ENCODE measurements around the gene PLEKHG5. TPM values are rescaled to one million over a fixed set of nuclear protein-coding genes. Genes with fewer than 3 reads are reported as not detected.
A peak's percentile ranks its signal among the peaks of the same experiment; 100 is the strongest.

Gene PLEKHG5
- total RNA-seq, 4 donors from 2014 or later: 5.8 to 12.0 (median 8.4) TPM

- Histone ChIP-seq H3K9me3 (no peaks in the 10 kb centered on the region), H3K4me3 (replicated peaks in 1 of 3) (no peak overlapping the region), H3K36me3 (no peaks in the 10 kb centered on the region), H3K27me3 (peaks cover 3% of the 10 kb centered on the region), H3K27ac (no peak overlapping the region), H3K4me1 (peaks cover 0 to 16% of the 10 kb centered on the region in 2 donors)
- no peak for TF ChIP-seq POLR2A (IDR thresholded peaks at IDR 0.05)
- no peak for TF ChIP-seq CTCF (IDR thresholded peaks at IDR 0.05)
- WGBS, 2 donors: 62 to 70% methylated on average over 11 to 14 of the region's 14 CpGs
- DNase-seq: peak; percentile 49 to 66
- intact Hi-C loops (cut with DNase I): no loop called here
Measured at GRCh38 chr1:6483017-6483760, 8.3 kb downstream of the PLEKHG5 start.

- no peak for DNase-seq
- Histone ChIP-seq H3K27me3 (peaks cover 3% of the 10 kb centered on the region), H3K9me3 (no peaks in the 10 kb centered on the region), H3K4me1 (peaks cover 0 to 16% of the 10 kb centered on the region in 2 donors), H3K4me3 (replicated peaks in 1 of 3) (no peak overlapping the region), H3K36me3 (no peaks in the 10 kb centered on the region), H3K27ac (no peak overlapping the region)
- 93 to 95% methylated on average over 5 of the region's 5 CpGs for WGBS, 2 donors
- intact Hi-C loops (cut with DNase I): no loop called here
- TF ChIP-seq CTCF (IDR thresholded peaks at IDR 0.05): no peak
- no peak for TF ChIP-seq POLR2A (IDR thresholded peaks at IDR 0.05)
Measured at GRCh38 chr1:6481820-6482219, 9.6 kb downstream of the PLEKHG5 start.

GRCh38 chr1:6477039-6477820, 14.2 kb downstream of the PLEKHG5 start:
- no peak for TF ChIP-seq CTCF (IDR thresholded peaks at IDR 0.05)
- no peak for TF ChIP-seq POLR2A (IDR thresholded peaks at IDR 0.05)
- intact Hi-C loops (cut with DNase I): no loop called here
- WGBS, 2 donors: 90 to 91% methylated on average over 22 to 24 of the region's 24 CpGs
- H3K27ac ChIP-seq: no peak overlapping the region
- DNase-seq: no peak
- H3K9me3 ChIP-seq: no peaks in the 10 kb centered on the region
- H3K27me3 ChIP-seq: no peaks in the 10 kb centered on the region
- H3K36me3 ChIP-seq: peaks cover 0 to 4% of the 10 kb centered on the region in 2 donors
- H3K4me3 ChIP-seq (replicated peaks in 1 of 3): no peak overlapping the region
- no peaks in the 10 kb centered on the region for H3K4me1 ChIP-seq

- DNase-seq: no peak
- H3K4me3 ChIP-seq (replicated peaks in 1 of 3): no peak overlapping the region
- 89 to 93% methylated on average over 5 of the region's 5 CpGs for WGBS, 2 donors
- no peak for TF ChIP-seq POLR2A (IDR thresholded peaks at IDR 0.05)
- no peaks in the 10 kb centered on the region for H3K9me3 ChIP-seq
- H3K36me3 ChIP-seq: peaks cover 0 to 6% of the 10 kb centered on the region in 2 donors
- H3K27me3 ChIP-seq: no peaks in the 10 kb centered on the region
- H3K27ac ChIP-seq: no peak overlapping the region
- intact Hi-C loops (cut with DNase I): no loop called here
- H3K4me1 ChIP-seq: no peaks in the 10 kb centered on the region
Measured at GRCh38 chr1:6476483-6476882, 15.0 kb downstream of the PLEKHG5 start.

GRCh38 chr1:6475381-6476133, 15.9 kb downstream of the PLEKHG5 start:
- no peaks in the 10 kb centered on the region for H3K4me1 ChIP-seq
- peaks cover 0 to 6% of the 10 kb centered on the region in 2 donors for H3K36me3 ChIP-seq
- no peaks in the 10 kb centered on the region for H3K27me3 ChIP-seq
- TF ChIP-seq POLR2A (IDR thresholded peaks at IDR 0.05): no peak
- TF ChIP-seq CTCF (IDR thresholded peaks at IDR 0.05): peak; percentile 56 to 96 (median 82)
- peak; percentile 60 to 64 for DNase-seq
- H3K9me3 ChIP-seq: no peaks in the 10 kb centered on the region
- H3K4me3 ChIP-seq (replicated peaks in 1 of 3): no peak overlapping the region
- intact Hi-C loops (cut with DNase I): no loop called here
- WGBS, 2 donors: 27 to 55% methylated on average over 11 to 13 of the region's 33 CpGs
- no peak overlapping the region for H3K27ac ChIP-seq
